HG03558 (cell line): ENCODE data around the gene RIN3.
"Not testable (repeated sequence)": the region's sequence is repeated elsewhere in the genome, so short reads cannot be mapped to it uniquely, and the experiment has no call there.

ENCODE experiments used
- ATAC-seq: cut with Tn5 transposase; IDR thresholded peaks from one replicate; pipeline ENCODE4 v1.9.1; 2021; ENCODE audit warnings: moderate number of reproducible peaks; ENCODE audit not compliant: unreplicated experiment; ENCODE audit errors: extremely low read depth

The RIN3 gene

GRCh38 chr14:92677955-92678354 is 164.4 kb downstream of the RIN3 start:
- no peak for ATAC-seq

DNA sequence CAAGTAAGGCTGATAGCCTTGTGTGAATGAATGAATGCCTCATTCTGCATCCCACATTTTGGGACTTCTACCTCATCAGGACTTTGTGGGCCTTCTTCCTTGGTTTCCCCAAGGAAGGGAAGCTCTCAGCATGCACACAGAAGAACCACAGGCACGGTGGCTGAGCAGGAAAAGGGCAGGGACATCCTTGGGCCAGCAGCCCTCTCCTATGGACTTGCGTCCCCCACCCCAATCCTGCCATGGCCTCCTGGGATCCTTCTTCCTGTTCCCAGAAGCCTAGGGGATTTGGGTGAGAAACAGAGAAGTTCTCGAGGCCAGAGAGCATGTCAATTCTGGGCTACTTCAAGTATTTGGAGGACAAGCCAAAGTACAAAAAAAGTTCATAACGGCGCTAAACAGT is 165.2 kb downstream of the RIN3 start:
- ATAC-seq, result no peak

- ATAC-seq, result no peak
These were observed 165.7 kb downstream of the RIN3 start for GRCh38 chr14:92679246-92679645.

DNA sequence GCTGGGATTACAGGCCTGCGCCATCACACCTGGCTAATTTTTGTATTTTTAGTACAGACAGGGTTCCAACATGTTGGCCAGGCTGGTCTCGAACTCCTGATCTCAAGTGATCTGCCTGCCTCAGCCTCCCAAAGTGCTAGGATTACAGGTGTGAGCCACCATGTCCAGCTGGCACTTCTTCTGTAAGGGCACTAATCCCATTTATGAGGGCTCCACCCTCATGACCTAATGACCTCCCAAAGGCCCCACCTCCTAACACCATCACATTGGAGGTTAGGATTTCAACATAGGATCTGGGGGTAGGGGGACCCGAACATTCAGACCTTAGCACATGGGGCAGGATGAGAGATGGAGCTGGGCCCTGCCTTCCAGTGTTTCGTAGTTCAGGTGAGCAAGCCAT is 166.7 kb downstream of the RIN3 start:
- ATAC-seq, result not testable (repeated sequence)

- ATAC-seq, result no peak
These were observed 167.4 kb downstream of the RIN3 start for GRCh38 chr14:92680781-92681650.

DNA sequence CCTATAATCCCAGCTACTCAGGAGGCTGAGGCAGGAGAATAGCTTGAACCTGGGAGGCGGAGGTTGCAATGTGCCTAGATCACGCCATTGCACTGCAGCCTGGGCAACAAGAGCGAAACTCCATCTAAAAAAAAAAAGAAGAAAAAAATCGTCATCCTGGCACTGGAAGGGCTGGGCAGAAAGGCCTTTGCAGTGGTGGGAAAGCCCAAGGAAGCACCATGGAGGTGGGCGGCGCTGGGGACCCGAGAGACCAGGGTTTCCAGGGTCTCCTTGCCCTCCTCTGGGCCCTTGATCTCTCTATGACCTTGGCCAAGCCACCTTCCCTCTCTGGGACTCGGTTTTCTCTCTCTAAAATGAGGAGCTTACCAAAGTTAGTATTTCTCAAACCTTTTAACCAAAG is 169.5 kb downstream of the RIN3 start:
- ATAC-seq, result no peak

- no peak for ATAC-seq
These were observed 171.4 kb downstream of the RIN3 start for GRCh38 chr14:92684801-92685560.

GRCh38 chr14:92685784-92686355 is 172.3 kb downstream of the RIN3 start:
- ATAC-seq, result no peak

DNA sequence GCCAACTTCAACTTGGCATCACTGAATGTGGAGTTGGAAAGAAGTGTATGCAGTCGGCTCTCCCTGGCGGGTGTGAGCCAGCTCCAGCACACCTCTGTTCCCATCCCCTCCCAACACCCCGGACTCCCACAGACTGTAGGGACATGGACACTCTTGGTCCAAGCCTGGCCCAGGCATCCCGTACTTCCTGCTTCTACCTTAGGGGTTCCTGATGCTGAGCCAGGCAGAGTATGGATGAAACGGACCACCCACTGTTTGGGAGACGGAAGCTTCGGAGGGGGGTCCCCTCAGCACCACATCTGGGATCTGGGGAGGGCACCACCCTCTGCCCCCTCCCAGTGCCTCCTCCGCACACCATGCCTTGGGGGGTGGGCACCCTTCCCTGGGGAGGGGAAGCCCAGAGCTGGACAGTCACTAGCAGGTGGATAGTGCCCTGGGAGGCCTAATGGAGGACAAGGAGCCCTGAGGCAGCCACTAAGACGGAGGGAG is 172.9 kb downstream of the RIN3 start:
- ATAC-seq, result no peak

DNA sequence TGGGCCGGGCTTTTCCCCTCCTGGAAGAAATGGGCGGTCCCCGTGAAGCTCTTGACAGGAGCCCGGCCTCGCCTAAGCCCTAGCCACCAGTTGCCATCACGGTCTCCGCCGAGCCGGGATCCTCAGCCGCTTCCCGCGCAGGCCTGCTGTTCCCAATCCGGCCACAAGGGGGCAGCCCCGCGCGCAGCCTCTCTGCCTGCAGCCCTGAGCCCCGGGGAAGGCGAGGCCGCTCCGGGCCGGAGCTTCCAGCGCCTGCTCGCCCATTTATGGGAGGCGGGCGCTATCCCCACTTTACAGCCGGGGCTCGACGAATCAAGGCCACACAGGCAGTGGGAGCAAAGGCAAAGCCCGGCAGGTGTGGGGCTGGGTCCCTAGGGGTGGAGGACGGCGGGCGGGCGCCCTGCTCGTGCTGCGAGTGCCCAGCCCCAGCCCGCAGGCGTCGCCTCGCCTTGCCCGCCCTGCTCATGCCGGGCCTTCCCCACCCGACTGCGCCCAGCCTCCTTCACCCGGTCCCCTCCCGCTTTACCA is 173.4 kb downstream of the RIN3 start:
- no peak for ATAC-seq

DNA sequence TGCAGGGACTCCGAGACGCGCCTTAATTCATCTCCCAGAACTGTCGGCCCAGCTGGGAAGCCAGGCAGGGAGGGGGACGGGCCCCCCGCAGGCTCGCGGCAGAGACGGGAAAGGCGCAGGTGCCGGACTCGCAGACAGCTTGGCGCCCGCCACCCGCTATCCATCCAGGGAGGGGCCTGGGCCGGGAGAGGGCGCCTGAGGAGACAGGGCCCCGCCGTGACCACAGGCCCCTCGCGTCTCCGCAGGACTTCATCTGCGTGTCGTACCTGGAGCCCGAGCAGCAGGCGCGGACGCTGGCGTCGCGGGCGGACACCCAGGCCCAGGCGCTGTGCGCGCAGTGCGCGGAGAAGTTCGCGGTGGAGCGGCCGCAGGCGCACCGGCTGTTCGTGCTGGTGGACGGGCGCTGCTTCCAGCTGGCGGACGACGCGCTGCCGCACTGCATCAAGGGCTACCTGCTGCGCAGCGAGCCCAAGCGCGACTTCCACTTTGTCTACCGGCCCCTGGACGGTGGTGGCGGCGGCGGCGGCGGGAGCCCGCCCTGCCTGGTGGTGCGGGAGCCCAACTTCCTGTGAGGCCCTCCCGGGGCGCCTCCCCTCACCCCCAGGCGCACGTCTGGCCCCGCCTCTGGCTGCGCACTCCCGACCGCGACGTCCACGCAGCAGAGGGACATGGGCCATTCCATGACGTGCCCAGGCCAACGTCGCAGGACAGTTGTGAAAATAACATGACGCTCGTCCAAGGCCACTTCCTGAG is 174.3 kb downstream of the RIN3 start:
- no peak for ATAC-seq

- no peak for ATAC-seq
These were observed 175.1 kb downstream of the RIN3 start for GRCh38 chr14:92688434-92689375.

DNA sequence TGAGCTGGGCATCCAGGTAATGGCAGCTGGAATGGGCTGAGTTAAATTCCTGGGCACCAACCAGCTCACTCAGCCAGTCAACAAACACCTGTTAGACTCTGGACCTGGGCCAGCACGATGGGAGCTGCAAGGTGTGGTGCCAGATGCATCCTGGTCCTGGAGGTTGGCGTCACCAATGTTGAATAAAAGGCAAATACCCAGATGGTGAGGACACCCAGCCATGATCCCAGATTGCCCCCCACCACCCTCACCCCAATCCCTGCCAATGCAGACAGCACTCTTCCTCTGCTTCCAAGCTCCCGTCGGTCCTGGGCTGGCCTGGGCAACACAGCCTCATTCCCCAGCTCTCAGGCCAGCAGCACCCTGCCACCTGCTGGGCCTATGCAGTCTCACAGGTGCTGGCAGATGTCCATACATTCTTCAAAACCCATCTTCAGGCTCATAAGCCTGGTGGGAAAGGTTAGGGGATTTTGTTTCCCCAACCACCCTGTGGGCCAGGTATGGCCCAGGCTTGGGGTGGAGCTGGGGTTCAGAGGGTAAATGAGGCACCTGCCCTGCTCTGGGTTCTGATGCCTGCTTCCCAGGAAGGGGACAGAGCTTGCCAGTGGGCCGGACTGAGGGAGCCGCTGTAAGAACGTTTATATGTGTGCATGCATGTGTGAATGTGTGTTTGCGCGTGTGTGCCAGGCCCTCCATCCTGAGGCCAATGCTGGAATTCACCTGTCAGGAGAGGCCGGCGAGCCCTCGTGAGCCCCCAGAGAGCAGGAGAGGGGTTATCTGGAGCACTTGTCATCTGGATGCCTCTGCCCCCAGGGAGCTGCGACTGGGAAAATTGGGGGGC is 176.8 kb downstream of the RIN3 start:
- no peak for ATAC-seq

GRCh38 chr14:92692822-92693226 is 179.2 kb downstream of the RIN3 start:
- no peak for ATAC-seq

DNA sequence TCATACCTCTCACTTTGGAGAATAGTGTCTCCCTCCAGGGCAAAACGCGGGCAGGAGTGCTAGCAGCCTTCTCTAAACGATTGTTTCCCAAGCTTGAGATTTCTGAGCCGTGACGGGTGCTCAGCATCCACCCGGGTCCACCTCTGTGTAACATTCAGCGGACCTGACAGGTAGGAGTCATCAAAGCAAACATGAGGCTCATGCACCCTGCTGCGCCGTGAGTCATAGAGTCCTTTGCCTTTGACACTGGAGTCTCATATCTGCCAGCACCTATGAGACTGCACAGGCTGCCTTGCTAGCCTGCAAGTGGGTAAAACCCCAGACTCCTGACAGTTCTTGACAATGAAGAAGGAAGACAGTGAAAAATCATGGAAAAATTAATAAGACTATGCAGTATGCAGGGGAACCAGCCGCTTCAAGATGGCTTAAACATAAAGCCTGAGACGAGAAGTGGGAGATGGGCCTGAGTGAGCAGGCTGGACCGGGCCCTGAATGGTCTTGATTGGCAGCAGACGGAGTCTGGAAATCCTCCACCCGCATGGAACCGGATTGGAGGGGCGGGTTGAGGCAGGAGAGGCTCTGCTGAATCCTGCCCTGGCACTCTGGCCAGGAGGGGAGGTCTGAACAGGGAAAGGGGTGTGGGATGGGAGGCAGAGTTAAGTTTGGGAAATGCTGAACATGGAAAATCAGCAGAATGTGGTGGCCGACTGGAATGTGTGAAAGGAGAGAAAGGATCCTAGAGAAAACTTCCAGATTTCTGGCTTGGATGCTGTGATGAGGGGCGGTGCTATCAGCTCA is 180.6 kb downstream of the RIN3 start:
- ATAC-seq, result no peak

GRCh38 chr14:92694807-92695206 is 181.2 kb downstream of the RIN3 start:
- no peak for ATAC-seq

GRCh38 chr14:92695562-92695961 is 182.0 kb downstream of the RIN3 start:
- ATAC-seq, result no peak
